GM23338 (cell line): ENCODE data around the gene TAGLN. TPM values are rescaled to one million over a fixed set of nuclear protein-coding genes. Genes with fewer than 3 reads are reported as not detected.

Experiments used
- ATAC-seq: fragments of 200-7000 bp; cut with Tn5 transposase; 3 replicates; pipeline ENCODE4 v1.9.1; 2020
- DNase-seq: peaks from one replicate; pipeline ENCODE4 v3.0.0-alpha.2; 2015; ENCODE audit warnings: low spot score
- H2AFZ ChIP-seq: fragments of 200-600 bp; sonication (generic); 2 replicates; pipeline ENCODE4 v1.8.0; 2016; ENCODE audit warnings: antibody characterized with exemption, mild to moderate bottlenecking, moderate library complexity
- H3F3A ChIP-seq: fragments of 200-600 bp; sonication (generic); replicated peaks from 2 replicates; pipeline ENCODE4 v1.8.0; 2017; ENCODE audit warnings: antibody characterized with exemption, mixed run types, low read depth
- H3K27ac ChIP-seq: fragments of 200-600 bp; sonication (generic); 2 replicates; pipeline ENCODE4 v1.6.1; 2016; ENCODE audit warnings: low read depth
- H3K27me3 ChIP-seq: fragments of 200-600 bp; sonication (generic); 2 replicates; pipeline ENCODE4 v1.8.0; 2016; ENCODE audit warnings: mild to moderate bottlenecking, mixed run types, moderate library complexity; ENCODE audit not compliant: insufficient read depth
- H3K36me3 ChIP-seq: fragments of 200-600 bp; sonication (generic); 2 replicates; pipeline ENCODE4 v1.8.0; 2016; ENCODE audit warnings: mild to moderate bottlenecking; ENCODE audit not compliant: insufficient read depth
- H3K4me1 ChIP-seq: fragments of 200-600 bp; sonication (generic); 2 replicates; pipeline ENCODE4 v1.8.0; 2016; ENCODE audit warnings: mild to moderate bottlenecking, moderate library complexity; ENCODE audit not compliant: insufficient read depth
- H3K4me2 ChIP-seq: fragments of 200-600 bp; sonication (generic); 2 replicates; pipeline ENCODE4 v1.7.1; 2017; ENCODE audit warnings: mixed run types
- H3K4me3 ChIP-seq: fragments of 200-600 bp; sonication (generic); 2 replicates; pipeline ENCODE4 v1.6.1; 2016; ENCODE audit warnings: mixed run types
- H3K79me2 ChIP-seq: fragments of 200-600 bp; sonication (generic); replicated peaks from 2 replicates; pipeline ENCODE4 v1.8.0; 2017; ENCODE audit warnings: mild to moderate bottlenecking; ENCODE audit not compliant: insufficient read depth
- H3K9me2 ChIP-seq: fragments of 200-600 bp; sonication (generic); 2 replicates; pipeline ENCODE4 v1.8.0; 2017; ENCODE audit not compliant: insufficient read depth
- H4K20me1 ChIP-seq: fragments of 200-600 bp; sonication (generic); replicated peaks from 2 replicates; pipeline ENCODE4 v1.8.0; 2017; ENCODE audit warnings: mild to moderate bottlenecking; ENCODE audit not compliant: insufficient read depth
- H3K27ac Mint-ChIP-seq: 2 replicates; pipeline ENCODE4 v1.8.0; 2020; ENCODE audit warnings: inconsistent platforms, mild to moderate bottlenecking, moderate library complexity, mixed read lengths
- H3K27me3 Mint-ChIP-seq: 3 replicates; pipeline ENCODE4 v1.8.0; 2022; ENCODE audit warnings: low read depth, mild to moderate bottlenecking, moderate library complexity, mixed read lengths, inconsistent platforms; ENCODE audit not compliant: insufficient read depth, poor library complexity
- H3K36me3 Mint-ChIP-seq: 3 replicates; pipeline ENCODE4 v1.8.0; 2021; ENCODE audit warnings: low read depth, mild to moderate bottlenecking, inconsistent platforms, moderate library complexity, mixed read lengths
- H3K4me1 Mint-ChIP-seq: 3 replicates; pipeline ENCODE4 v1.8.0; 2020; ENCODE audit warnings: mild to moderate bottlenecking, inconsistent platforms, mixed read lengths
- H3K4me3 Mint-ChIP-seq: 3 replicates; pipeline ENCODE4 v1.8.0; 2021; ENCODE audit warnings: moderate library complexity, mild to moderate bottlenecking, inconsistent platforms, mixed read lengths
- H3K9me3 Mint-ChIP-seq: 3 replicates; pipeline ENCODE4 v1.8.0; 2020; ENCODE audit warnings: moderate library complexity, mild to moderate bottlenecking, inconsistent platforms, mixed read lengths
- CREB1 ChIP-seq: fragments of 250-450 bp; sonication (Bioruptor Pico); IDR thresholded peaks from 2 replicates; pipeline ENCODE4 v1.5.0; 2020; ENCODE audit warnings: low read depth, mild to moderate bottlenecking, moderate library complexity
- EZH2phosphoT487 ChIP-seq: fragments of 200-600 bp; sonication (generic); IDR thresholded peaks from one replicate; pipeline ENCODE4 v1.8.1; 2018; ENCODE audit warnings: antibody characterized with exemption; ENCODE audit not compliant: unreplicated experiment
- JUNB ChIP-seq: IDR thresholded peaks from one replicate; pipeline ENCODE4 v1.6.1; 2016; ENCODE audit warnings: antibody characterized with exemption; ENCODE audit not compliant: unreplicated experiment
- POLR2AphosphoS5 ChIP-seq: IDR thresholded peaks from 2 replicates; pipeline ENCODE4 v1.6.1; 2016; ENCODE audit warnings: antibody characterized with exemption, low read depth
- ZNF114 ChIP-seq: fragments of 250-450 bp; sonication (Bioruptor Pico); IDR thresholded peaks from 2 replicates; pipeline ENCODE4 v1.5.0; 2020; ENCODE audit warnings: mild to moderate bottlenecking, moderate library complexity
- long read RNA-seq: library from polyadenylated mRNA; unstranded; transcript quantifications from one replicate; pipeline ENCODE4 v2.0.0, GENCODE V29; 2020; ENCODE audit not compliant: unreplicated experiment
- polyA plus RNA-seq: library from polyadenylated mRNA; unstranded; fragments of >200 nt; fragmentation: Nextera tagmentation; extraction: Ambion mirVana; gene quantifications from 2 replicates; pipeline ENCODE4 v1.2.1, GENCODE V29; 2016
- total RNA-seq: library from RNA; depleted of rRNA; stranded (reverse); fragments of >200 nt; shearing (Covaris generic); gene quantifications from 2 replicates; pipeline ENCODE4 v1.2.3, GENCODE V29; 2014; rRNA removed
- TF ChIP-seq, protein P1 (sequence below): IDR thresholded peaks from one replicate; pipeline ENCODE4 v1.6.1; 2018; ENCODE audit warnings: antibody characterized with exemption; ENCODE audit not compliant: unreplicated experiment
- TF ChIP-seq, protein P2 (sequence below), 2 experiments: fragments of 200-600 bp in 1 of 2; sonication (generic) in 1 of 2; conservative IDR thresholded peaks; 2 replicates each; pipeline versions ENCODE4 v1.5.1 to v1.6.1; 2016 to 2017; ENCODE audit warnings: antibody characterized with exemption in 2 of 2, low read depth in 2 of 2, mild to moderate bottlenecking in 2 of 2, moderate library complexity in 1 of 2

TAGLN gene
- total RNA-seq (130 and 138 TPM in 2 replicates), polyA plus RNA-seq (86.8 TPM in 2 replicates)
- long read RNA-seq, transcript TAGLN-202 (5 exons, 928 nt): major isoform, 176 of 190 reads
- long read RNA-seq, partial matches to known transcripts: 3 of 190 reads
- long read RNA-seq, other reads (novel, unspliced or antisense): 3 of 190 reads

GRCh38 chr11:117199053-117199915 is at the start of gene TAGLN:
TAGLN (plus strand) TSS chr11:117199370; CDS start chr11:117203014, 3,644 bp downstream.
- H2AFZ ChIP-seq: no peak within 1 kb of the TSS
- ATAC-seq: peak; percentile 67
- H4K20me1 ChIP-seq: no peaks in the 10 kb centered on the region
- H3K4me3 ChIP-seq: peak within 1 kb of the TSS; percentile 68
- Mint-ChIP-seq H3K27me3 (peaks cover 28% of the 10 kb centered on the region), H3K27ac (peak within 1 kb of the TSS; percentile 91), H3K9me3 (no peaks in the 10 kb centered on the region; the same call in 2 of the 3 replicates), H3K4me1 (peaks cover 41% of the 10 kb centered on the region), H3K4me3 (peak within 1 kb of the TSS; percentile 78), H3K36me3 (peaks cover 21% of the 10 kb centered on the region)
- H3F3A ChIP-seq: peaks cover 11% of the 10 kb centered on the region
- peaks cover 23% of the 10 kb centered on the region for H3K79me2 ChIP-seq
- H3K27me3 ChIP-seq: no peaks in the 10 kb centered on the region
- no peaks in the 10 kb centered on the region for H3K9me2 ChIP-seq
- H3K4me2 ChIP-seq: peak within 1 kb of the TSS; percentile 85
- H3K27ac ChIP-seq: peak within 1 kb of the TSS; percentile 98
- no peaks in the 10 kb centered on the region for H3K36me3 ChIP-seq
- DNase-seq: peak; percentile 95
- peaks cover 31% of the 10 kb centered on the region for H3K4me1 ChIP-seq
- TF ChIP-seq, protein P1, sequence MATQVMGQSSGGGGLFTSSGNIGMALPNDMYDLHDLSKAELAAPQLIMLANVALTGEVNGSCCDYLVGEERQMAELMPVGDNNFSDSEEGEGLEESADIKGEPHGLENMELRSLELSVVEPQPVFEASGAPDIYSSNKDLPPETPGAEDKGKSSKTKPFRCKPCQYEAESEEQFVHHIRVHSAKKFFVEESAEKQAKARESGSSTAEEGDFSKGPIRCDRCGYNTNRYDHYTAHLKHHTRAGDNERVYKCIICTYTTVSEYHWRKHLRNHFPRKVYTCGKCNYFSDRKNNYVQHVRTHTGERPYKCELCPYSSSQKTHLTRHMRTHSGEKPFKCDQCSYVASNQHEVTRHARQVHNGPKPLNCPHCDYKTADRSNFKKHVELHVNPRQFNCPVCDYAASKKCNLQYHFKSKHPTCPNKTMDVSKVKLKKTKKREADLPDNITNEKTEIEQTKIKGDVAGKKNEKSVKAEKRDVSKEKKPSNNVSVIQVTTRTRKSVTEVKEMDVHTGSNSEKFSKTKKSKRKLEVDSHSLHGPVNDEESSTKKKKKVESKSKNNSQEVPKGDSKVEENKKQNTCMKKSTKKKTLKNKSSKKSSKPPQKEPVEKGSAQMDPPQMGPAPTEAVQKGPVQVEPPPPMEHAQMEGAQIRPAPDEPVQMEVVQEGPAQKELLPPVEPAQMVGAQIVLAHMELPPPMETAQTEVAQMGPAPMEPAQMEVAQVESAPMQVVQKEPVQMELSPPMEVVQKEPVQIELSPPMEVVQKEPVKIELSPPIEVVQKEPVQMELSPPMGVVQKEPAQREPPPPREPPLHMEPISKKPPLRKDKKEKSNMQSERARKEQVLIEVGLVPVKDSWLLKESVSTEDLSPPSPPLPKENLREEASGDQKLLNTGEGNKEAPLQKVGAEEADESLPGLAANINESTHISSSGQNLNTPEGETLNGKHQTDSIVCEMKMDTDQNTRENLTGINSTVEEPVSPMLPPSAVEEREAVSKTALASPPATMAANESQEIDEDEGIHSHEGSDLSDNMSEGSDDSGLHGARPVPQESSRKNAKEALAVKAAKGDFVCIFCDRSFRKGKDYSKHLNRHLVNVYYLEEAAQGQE: no peak
- TF ChIP-seq ZNF114 (CRISPR knock-in tag): no peak
- TF ChIP-seq, protein P2, sequence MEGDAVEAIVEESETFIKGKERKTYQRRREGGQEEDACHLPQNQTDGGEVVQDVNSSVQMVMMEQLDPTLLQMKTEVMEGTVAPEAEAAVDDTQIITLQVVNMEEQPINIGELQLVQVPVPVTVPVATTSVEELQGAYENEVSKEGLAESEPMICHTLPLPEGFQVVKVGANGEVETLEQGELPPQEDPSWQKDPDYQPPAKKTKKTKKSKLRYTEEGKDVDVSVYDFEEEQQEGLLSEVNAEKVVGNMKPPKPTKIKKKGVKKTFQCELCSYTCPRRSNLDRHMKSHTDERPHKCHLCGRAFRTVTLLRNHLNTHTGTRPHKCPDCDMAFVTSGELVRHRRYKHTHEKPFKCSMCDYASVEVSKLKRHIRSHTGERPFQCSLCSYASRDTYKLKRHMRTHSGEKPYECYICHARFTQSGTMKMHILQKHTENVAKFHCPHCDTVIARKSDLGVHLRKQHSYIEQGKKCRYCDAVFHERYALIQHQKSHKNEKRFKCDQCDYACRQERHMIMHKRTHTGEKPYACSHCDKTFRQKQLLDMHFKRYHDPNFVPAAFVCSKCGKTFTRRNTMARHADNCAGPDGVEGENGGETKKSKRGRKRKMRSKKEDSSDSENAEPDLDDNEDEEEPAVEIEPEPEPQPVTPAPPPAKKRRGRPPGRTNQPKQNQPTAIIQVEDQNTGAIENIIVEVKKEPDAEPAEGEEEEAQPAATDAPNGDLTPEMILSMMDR (conservative IDR thresholded peaks at IDR 0.05; ENCODE audit: low read depth in 2 of 2): no peak
- TF ChIP-seq EZH2phosphoT487: no peak
- TF ChIP-seq CREB1 (CRISPR knock-in tag): peak; percentile 61
- no peak for TF ChIP-seq JUNB

- no peaks in the 10 kb centered on the region for H3K9me2 ChIP-seq
- H3K27me3 Mint-ChIP-seq: no peaks in the 10 kb centered on the region
- H2AFZ ChIP-seq: no peak overlapping the region
- no peaks in the 10 kb centered on the region for H3K27me3 ChIP-seq
- ATAC-seq (no peak), DNase-seq (no peak)
- no peak overlapping the region for H3K4me2 ChIP-seq
- peaks cover 4% of the 10 kb centered on the region for H3K4me1 ChIP-seq
- no peak for TF ChIP-seq POLR2AphosphoS5
- H3K27ac ChIP-seq: no peak overlapping the region
- H4K20me1 ChIP-seq: peaks cover 88% of the 10 kb centered on the region
- no peaks in the 10 kb centered on the region for H3K9me3 Mint-ChIP-seq
- H3K27ac Mint-ChIP-seq: no peak overlapping the region
- H3K36me3 Mint-ChIP-seq: peaks cover 77% of the 10 kb centered on the region
- no peak overlapping the region for H3K4me3 Mint-ChIP-seq
- peaks cover 100% of the 10 kb centered on the region for H3K79me2 ChIP-seq
- peaks cover 5% of the 10 kb centered on the region; the same call in 2 of the 3 replicates for H3K4me1 Mint-ChIP-seq
- peaks cover 27% of the 10 kb centered on the region for H3K36me3 ChIP-seq
- H3K4me3 ChIP-seq: no peak overlapping the region
- H3F3A ChIP-seq: peaks cover 7% of the 10 kb centered on the region; the same call in 1 of the 2 replicates
Measured at GRCh38 chr11:117152066-117152465, 47.1 kb upstream of the TAGLN start.
